GM19463 (cell line): Measurements from ENCODE around the gene CLDN7.

Experiments used
- ATAC-seq: cut with Tn5 transposase; IDR thresholded peaks from one replicate; pipeline ENCODE4 v1.9.1; 2021; ENCODE audit warnings: mild to moderate bottlenecking, moderate library complexity; ENCODE audit not compliant: unreplicated experiment

CLDN7 gene

DNA sequence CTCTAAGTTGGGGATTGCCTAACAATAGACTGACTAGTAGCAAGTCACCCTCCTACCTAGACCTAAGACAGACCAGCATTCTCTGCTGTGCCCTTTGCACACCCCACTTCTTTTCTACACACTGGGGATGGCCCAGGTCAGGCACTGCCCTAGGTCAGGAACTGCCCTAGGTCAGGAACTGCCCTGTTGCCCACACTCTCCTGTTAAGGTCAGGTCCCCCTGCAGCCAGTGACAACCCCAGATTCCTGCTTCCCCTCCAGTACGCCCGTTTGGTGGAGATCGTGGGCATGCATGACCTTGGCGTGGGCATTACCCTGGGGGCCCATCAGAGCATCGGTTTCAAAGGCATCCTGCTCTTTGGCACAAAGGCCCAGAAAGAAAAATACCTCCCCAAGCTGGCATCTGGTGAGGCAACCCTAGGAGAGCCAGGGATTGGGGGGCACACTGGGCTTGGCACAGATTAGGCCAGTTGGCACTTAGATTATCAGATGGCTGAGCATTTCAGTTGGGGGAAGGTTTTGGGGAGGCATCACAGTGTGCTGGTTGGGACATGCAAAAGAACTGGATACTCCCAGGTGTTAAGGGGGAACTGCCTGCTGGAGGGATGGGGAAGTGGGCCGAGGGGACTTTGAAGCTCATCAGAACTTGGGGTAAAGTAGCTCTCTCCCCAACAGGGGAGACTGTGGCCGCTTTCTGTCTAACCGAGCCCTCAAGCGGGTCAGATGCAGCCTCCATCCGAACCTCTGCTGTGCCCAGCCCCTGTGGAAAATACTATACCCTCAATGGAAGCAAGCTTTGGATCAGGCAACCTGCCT, 40.8 kb downstream of the CLDN7 start:
- ATAC-seq: no peak

DNA sequence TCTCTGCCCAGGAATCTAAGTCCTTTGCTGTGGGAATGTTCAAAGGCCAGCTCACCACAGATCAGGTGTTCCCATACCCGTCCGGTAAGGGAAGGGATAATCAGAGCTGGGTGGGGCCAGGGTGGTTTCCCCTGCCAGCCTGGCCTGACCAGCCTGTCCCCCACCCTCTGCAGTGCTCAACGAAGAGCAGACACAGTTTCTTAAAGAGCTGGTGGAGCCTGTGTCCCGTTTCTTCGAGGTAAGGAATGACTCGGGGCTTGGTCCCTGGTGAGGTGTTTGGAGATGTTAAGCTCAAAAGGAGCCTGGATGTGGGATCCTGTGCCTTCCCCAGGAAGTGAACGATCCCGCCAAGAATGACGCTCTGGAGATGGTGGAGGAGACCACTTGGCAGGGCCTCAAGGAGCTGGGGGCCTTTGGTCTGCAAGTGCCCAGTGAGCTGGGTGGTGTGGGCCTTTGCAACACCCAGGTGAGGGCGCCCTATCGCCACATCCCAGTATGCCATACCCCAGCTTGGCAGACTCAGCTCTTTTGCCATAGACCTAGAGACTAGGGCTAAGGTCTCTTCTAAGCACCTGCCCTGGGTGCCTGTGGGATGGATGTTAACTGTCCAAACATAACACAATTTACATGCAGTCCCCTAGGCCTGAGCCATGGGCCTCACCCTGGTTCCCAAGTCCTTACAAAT, 41.5 kb downstream of the CLDN7 start:
- ATAC-seq: no peak

GRCh38 chr17:7219812-7220592, 42.3 kb downstream of the CLDN7 start, which contains the start of the genes ACADVL and DLG4:
TSS of gene ACADVL (plus strand) at chr17:7219938. CDS start at chr17:7219985, 47 bp downstream.
TSS of gene DLG4 (minus strand) at chr17:7219836.
- ATAC-seq: peak; percentile 72

DNA sequence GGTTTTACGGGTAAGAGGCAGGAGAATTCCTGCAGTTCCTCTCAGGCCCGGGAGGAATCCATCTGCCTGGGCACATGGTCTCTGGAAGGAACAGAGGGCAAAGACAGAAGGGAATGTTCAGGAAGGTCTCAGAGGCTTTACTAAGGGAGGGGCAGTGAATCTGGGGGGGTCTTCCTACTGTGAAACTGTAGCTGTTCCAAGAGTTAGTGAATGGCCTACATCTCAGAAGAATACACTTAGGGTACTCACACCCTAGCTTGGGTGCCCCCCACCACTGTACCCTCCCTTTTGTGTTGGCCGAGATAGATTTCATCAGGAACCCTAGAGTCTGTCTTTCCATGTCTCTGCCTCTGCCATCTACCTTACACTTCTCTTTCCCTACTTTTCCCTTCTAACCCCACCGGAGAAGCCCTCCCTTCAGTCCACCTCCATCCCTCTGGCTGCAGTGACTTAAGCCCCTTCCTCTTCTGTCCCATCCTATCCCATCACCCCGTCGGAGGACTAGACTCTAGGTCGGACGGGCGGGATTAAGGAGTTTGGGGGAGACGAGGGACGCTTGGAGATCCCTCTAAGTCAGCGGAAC, 43.0 kb downstream of the CLDN7 start:
- no peak for ATAC-seq

DNA sequence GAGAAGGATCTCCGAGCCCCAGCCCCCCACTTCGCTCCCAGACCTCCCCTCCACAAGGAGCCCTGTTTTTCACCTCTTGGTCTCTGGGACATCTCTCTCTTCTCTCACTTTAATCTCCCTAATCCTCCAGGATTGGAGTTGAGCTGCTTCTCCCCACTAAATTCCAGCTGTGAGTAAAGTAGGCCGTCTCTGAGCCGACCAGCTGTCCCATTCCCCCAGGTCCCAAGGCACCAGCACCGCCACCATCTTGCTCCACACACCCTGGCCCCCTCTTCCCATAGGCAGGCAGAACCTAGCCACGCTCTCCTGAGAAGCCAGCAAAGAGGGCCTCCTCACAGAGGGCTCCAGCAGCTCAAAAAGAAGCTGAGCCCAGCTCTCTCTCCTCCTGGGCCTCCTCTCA, 43.5 kb downstream of the CLDN7 start:
- no peak for ATAC-seq

- no peak for ATAC-seq
Measured at GRCh38 chr17:7218166-7218565, 44.1 kb downstream of the CLDN7 start.

- no peak for ATAC-seq
Measured at GRCh38 chr17:7217113-7217987, 44.9 kb downstream of the CLDN7 start.

GRCh38 chr17:7216242-7217112, 45.8 kb downstream of the CLDN7 start:
- ATAC-seq: no peak

GRCh38 chr17:7215652-7216180, 46.6 kb downstream of the CLDN7 start:
- no peak for ATAC-seq

- no peak for ATAC-seq
Measured at GRCh38 chr17:7215136-7215638, 47.1 kb downstream of the CLDN7 start.

DNA sequence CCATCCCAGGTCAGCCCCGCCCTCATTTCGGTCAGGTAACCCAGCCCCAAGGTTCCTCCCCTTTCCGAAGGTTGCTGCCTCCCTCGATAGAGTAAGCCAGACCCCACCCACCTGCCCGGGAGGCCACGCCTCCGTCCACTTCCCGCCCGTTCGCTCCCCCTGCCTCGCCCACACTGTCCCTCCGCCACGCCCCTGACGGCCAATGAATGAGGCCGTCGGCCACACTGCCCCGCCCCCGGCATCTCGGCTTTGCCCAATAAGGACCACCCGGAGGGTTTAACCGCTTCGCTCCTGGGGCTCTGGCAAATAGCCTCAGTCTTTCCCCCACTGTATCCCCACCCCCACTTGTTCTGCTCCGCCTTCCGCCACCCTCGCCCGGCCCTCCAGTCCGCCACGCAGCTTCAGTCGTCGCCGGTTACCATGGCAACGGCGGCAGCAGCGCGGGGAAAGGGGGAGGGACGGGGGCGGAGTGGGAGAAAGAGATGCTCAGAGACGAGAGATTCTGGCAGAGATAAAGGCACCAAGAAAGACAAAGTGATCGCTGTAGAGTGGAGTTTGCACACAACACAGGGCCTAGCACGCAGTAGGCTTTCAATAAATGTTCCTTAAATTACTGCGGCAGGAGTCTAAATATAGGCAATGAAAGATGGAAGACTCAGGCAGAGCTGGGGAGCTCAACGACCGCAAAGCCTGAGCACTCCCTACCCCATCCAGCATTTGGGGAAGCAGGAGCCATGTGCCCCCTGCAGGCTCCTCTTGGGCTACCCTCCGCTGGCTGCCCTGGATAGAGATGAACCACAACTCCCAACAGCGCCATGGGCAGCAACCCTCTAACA, 47.8 kb downstream of the CLDN7 start:
- peak; percentile 61 for ATAC-seq

DNA sequence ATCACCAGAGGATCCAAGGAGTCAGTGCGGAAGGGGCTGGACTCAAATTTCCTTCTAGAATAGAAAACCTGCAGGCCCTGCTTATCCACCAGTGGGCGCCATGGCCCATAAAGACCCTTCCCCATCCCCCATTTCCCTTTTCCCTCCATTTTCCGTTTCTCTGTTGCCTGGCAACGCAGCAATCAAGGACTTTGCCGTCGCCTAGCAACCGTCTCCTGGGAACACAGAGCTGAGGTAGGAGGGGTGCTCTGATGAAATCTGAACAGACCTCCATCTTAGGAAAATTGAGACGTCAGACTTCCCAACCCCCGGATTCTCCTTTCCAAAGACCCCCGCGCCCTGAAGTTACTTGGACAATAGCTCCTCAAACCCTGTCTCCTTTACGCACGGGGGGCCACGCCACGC, 48.4 kb downstream of the CLDN7 start:
- ATAC-seq: no peak

DNA sequence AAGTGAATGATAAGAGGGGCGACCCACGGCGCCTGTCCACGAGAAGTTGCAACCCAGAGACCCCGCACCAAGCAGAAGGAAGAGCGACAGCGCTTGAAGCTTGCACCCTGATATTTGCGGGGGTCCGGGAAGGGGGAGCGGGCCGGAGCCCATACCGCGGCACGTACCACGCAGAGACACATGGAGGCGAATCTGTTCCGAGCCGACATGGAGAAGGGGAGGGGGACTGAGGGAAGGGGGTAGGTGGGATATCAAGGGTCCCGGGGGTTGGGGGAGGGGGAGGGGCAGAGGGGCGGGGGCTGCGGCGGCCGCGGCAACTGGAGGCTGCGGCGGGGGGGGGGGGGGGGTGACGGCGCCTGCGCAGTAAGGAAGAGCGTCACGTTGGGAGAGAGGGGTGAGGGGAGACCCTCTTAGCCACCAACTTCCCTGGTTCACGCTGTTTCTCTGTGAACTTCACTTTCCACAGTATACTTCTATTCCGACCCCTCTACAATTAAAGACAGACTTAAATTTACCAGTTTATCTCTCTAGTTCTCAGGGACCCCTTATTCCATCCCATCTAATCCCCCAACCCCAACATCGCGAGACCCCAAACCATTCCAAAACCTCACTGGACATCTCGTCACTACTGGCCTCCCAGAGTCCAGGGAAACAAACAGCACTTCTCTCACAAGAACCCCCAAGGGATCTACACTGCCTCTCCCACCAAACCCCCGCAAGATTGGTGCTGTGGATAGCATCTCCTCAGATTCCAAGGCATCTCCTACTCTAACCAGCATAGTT, 50.6 kb downstream of the CLDN7 start:
- no peak for ATAC-seq
